GM19467 (cell line): Measurements from ENCODE around the gene NEMF.
"Not testable (repeated sequence)": the region's sequence is repeated elsewhere in the genome, so short reads cannot be mapped to it uniquely, and the experiment has no call there.

Experiments
- ATAC-seq: cut with Tn5 transposase; IDR thresholded peaks from one replicate; pipeline ENCODE4 v1.9.1; 2021; ENCODE audit warnings: mild to moderate bottlenecking, moderate library complexity; ENCODE audit not compliant: unreplicated experiment

NEMF gene

GRCh38 chr14:49852301-49853157 is at the start of gene NEMF:
Gene NEMF, minus strand, starts transcription at chr14:49852788. Its CDS starts 35 bp downstream, at chr14:49852753.
- ATAC-seq = peak; percentile 85

- ATAC-seq = no peak
Observed at GRCh38 chr14:49900973-49901372, 48.4 kb upstream of the NEMF start.

GRCh38 chr14:49898485-49898884 is 45.9 kb upstream of the NEMF start:
- no peak for ATAC-seq

GRCh38 chr14:49897965-49898364 is 45.4 kb upstream of the NEMF start:
- ATAC-seq = no peak

- no peak for ATAC-seq
Observed at GRCh38 chr14:49897414-49897813, 44.8 kb upstream of the NEMF start.

GRCh38 chr14:49896966-49897365 is 44.4 kb upstream of the NEMF start:
- ATAC-seq = no peak

- ATAC-seq = not testable (repeated sequence)
Observed at GRCh38 chr14:49896272-49896671, 43.7 kb upstream of the NEMF start.

GRCh38 chr14:49895480-49895879 is 42.9 kb upstream of the NEMF start:
- ATAC-seq = no peak

DNA sequence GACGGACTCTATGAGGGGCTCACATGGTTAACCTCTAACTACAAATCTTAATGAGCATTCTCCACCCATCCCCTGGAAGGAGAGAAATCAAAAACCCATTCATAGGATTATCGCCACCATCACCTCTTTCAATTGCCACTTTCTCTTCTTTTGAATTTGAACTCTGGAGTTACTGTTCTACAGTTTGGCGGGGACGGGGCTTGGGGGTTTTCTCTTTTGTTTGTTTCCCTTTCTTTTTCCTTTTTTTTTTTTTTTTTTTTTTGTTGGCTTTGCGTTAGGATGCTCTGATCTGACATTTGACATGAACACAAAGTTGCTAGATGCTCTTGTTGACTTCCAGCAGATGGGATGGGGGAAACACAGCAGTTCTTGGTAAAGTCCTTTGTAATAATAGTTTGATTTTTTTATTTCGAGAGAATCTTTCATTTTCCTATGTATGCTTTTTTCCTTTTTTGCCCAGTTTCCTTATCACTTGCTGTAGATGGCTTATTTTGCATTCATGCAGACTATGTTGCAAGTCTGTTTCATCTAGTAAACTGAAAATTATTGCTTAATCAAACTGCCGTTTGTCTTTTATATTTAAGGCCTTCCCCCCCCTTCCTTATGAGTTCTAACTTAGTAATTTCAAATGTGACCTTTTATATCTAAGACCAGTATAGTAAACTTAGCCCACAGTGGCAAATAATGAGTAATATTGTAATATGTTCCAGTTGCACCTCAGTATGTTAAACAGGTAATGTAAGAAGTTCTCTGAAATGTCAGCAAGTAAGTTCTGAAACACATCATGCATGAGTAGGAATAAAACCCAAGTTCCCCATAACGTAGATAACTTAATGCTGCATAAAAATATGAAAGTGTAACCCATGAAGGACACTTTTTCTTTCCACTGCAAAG is 41.9 kb upstream of the NEMF start:
- not testable (repeated sequence) for ATAC-seq

- ATAC-seq = peak; percentile 39
Observed at GRCh38 chr14:49893309-49894213, 41.0 kb upstream of the NEMF start.

GRCh38 chr14:49892636-49893308 is 40.2 kb upstream of the NEMF start, which contains the start of gene ARF6:
Gene ARF6, plus strand, starts transcription at chr14:49893082. Its CDS starts 655 bp downstream, at chr14:49893737.
- peak; percentile 89 for ATAC-seq

- ATAC-seq = no peak
Observed at GRCh38 chr14:49892301-49892635, 39.7 kb upstream of the NEMF start.

DNA sequence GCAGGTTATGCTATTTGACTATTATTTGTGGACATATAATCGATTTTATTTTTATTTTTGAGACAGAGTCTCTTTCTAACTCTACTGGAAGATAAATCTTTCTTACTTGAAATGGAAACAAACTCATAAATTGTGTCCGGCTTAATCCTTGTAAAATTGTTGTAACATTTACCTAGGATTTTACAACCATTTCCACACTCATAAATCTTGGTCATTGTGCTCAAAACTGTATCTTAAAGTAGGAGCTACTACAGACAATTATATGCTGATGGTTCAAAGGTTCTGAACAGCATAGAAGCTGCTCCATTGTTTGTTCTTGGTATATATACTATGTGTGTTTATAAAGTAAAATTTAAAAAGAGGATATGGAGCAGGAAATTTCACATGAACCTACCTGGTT is 35.7 kb upstream of the NEMF start:
- no peak for ATAC-seq

GRCh38 chr14:49886523-49886922 is 33.9 kb upstream of the NEMF start:
- ATAC-seq = no peak

GRCh38 chr14:49882826-49883694 is 30.5 kb upstream of the NEMF start:
- no peak for ATAC-seq

- ATAC-seq = no peak
Observed at GRCh38 chr14:49881350-49882001, 28.9 kb upstream of the NEMF start.

DNA sequence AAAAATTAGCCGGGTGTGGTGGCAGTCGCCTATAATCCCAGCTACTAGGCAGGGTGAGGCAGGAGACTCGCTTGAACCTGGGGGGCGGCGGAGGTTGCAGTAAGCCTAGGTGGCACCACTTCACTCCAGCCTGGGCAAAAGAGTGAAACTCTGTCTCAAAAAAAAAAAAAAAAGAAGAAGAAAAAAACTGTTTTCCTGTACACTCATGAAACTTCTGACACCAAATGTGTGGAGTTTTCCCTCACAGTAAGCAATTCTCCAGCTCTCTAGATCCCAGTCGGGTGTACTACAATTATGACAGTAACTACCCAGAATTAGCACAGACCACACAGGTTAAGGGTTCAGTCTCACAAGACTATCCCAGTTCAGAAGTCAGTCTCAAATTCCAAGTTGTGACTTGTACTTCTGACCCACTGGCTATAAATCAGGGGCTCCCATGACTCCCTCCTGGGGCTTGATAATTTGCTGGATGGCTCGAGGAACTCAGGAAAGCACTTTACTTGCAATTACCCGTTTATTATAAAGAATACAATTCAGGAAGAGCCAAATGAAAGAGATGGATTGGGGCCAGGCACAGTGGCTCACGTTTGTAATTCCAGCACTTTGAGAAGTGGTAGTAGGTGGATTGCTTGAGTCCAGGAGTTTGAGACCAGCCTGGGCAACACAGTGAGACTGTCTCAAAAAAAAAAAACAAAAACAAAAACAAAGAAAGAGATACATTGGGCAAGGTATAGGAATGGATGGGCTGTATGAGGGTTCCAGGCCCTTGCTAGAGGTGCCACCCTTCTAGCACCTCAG is 27.9 kb upstream of the NEMF start:
- peak; percentile 15 for ATAC-seq

DNA sequence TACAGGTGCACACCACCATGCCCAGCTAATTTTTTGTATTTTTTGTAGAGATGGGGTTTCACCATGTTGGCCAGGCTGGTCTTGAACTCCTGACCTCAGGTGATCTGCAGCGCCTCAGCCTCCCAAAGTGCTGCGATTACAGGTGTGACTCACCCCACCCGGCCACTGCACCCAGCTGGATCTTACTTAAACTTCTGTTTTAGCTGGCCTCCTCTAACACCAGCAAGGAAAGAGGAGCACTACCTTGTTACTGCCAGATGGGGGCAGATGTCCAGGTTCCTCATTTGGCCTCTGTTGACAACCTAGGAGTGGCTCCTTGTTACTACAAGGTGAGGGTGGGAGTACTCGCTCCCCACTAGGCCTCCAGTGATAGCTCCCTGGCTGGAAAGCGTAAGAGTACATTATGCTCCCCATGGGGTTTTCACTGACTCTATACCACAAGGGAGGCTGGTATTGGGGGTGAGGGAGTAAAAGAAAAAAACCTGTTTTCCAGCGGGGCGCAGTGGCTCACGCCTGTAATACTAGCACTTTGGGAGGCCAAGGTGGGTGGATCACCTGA is 27.1 kb upstream of the NEMF start:
- ATAC-seq = peak; percentile 76
